ENCODE data around the gene C11orf87. TPM values are rescaled to one million over a fixed set of nuclear protein-coding genes. Genes with fewer than 3 reads are reported as not detected.

C11orf87 gene
- total and polyA plus RNA-seq, 7 donors = not detected

GRCh38 chr11:109424901-109425300, 2.9 kb downstream of the C11orf87 start:
- H3K27ac ChIP-seq = no peak overlapping the region
- H3K27me3 ChIP-seq = peaks cover 22 to 48% (median 34%) of the 10 kb centered on the region in 3 donors
- intact Hi-C loops (cut with DNase I) = no loop called here
- H3K36me3 ChIP-seq = no peaks in the 10 kb centered on the region
- H3K9me3 ChIP-seq = no peaks in the 10 kb centered on the region
- 8 to 14% methylated on average over 10 of the region's 10 CpGs for WGBS, 2 donors
- peaks cover 0 to 24% (median 15%) of the 10 kb centered on the region in 4 donors for H3K4me1 ChIP-seq
- DNase-seq = no peak
- no peak overlapping the region for H3K4me3 ChIP-seq
- TF ChIP-seq POLR2A (IDR thresholded peaks at IDR 0.05) (no peak), POLR2AphosphoS5 (IDR thresholded peaks at IDR 0.05) (no peak), CTCF (IDR thresholded peaks at IDR 0.05) (no peak), EP300 (IDR thresholded peaks at IDR 0.05) (no peak)

- H3K27me3 ChIP-seq = peaks cover 22 to 46% (median 34%) of the 10 kb centered on the region in 3 donors
- intact Hi-C loops (cut with DNase I) = no loop called here
- H3K4me1 ChIP-seq = peaks cover 0 to 24% (median 15%) of the 10 kb centered on the region in 4 donors
- TF ChIP-seq POLR2A (IDR thresholded peaks at IDR 0.05) (no peak), EP300 (IDR thresholded peaks at IDR 0.05) (no peak), POLR2AphosphoS5 (IDR thresholded peaks at IDR 0.05) (no peak), CTCF (IDR thresholded peaks at IDR 0.05) (no peak)
- no peaks in the 10 kb centered on the region for H3K36me3 ChIP-seq
- H3K4me3 ChIP-seq = no peak overlapping the region
- no peak for DNase-seq
- WGBS, 2 donors = 42 to 55% methylated on average over 2 of the region's 2 CpGs
- no peaks in the 10 kb centered on the region for H3K9me3 ChIP-seq
- no peak overlapping the region for H3K27ac ChIP-seq
These were observed 3.6 kb downstream of the C11orf87 start for GRCh38 chr11:109425554-109425953.

GRCh38 chr11:109426442-109427240, 4.7 kb downstream of the C11orf87 start:
- H3K36me3 ChIP-seq = no peaks in the 10 kb centered on the region
- peaks cover 0 to 23% (median 15%) of the 10 kb centered on the region in 4 donors for H3K4me1 ChIP-seq
- 59 to 61% methylated on average over 4 of the region's 4 CpGs for WGBS, 2 donors
- H3K9me3 ChIP-seq = no peaks in the 10 kb centered on the region
- TF ChIP-seq POLR2A (IDR thresholded peaks at IDR 0.05) (no peak), POLR2AphosphoS5 (IDR thresholded peaks at IDR 0.05) (no peak), EP300 (IDR thresholded peaks at IDR 0.05) (no peak), CTCF (IDR thresholded peaks at IDR 0.05) (no peak)
- no peak overlapping the region for H3K27ac ChIP-seq
- no peak overlapping the region for H3K4me3 ChIP-seq
- no peak for DNase-seq
- intact Hi-C loops (cut with DNase I) = no loop called here
- peaks cover 22 to 37% (median 34%) of the 10 kb centered on the region in 3 donors for H3K27me3 ChIP-seq

- no peak for TF ChIP-seq CTCF (IDR thresholded peaks at IDR 0.05)
- TF ChIP-seq EP300 (IDR thresholded peaks at IDR 0.05) = no peak
- no peak for TF ChIP-seq POLR2A (IDR thresholded peaks at IDR 0.05)
- TF ChIP-seq POLR2AphosphoS5 (IDR thresholded peaks at IDR 0.05) = no peak
- Histone ChIP-seq H3K9me3 (no peaks in the 10 kb centered on the region), H3K4me3 (no peak overlapping the region), H3K36me3 (no peaks in the 10 kb centered on the region), H3K4me1 (no peaks in the 10 kb centered on the region), H3K27ac (no peak overlapping the region), H3K27me3 (no peaks in the 10 kb centered on the region)
- intact Hi-C loops (cut with DNase I) = no loop called here
- DNase-seq = no peak
- 75 to 85% methylated on average over 3 of the region's 3 CpGs for WGBS, 2 donors
These were observed 10.1 kb downstream of the C11orf87 start for GRCh38 chr11:109432105-109432504.
